HEK293T (cell line): Measurements from ENCODE around the gene SUGCT.

Source experiments
- CTCF ChIA-PET: fragments of 350-600 bp; formaldehyde crosslinking; extraction: SDS; loops from one replicate; lab custom pipeline; 2021; ENCODE audit warnings: antibody characterized with exemption, inconsistent platforms; lab: Yijun Ruan, JAX
- POLR2A ChIA-PET: fragments of 350-600 bp; formaldehyde crosslinking; extraction: SDS; loops from one replicate; lab custom pipeline; 2020; ENCODE audit warnings: antibody characterized with exemption, inconsistent platforms; lab: Yijun Ruan, JAX
- DNase-seq: peaks from one replicate; pipeline ENCODE4 v3.0.0; 2012; ENCODE audit warnings: mixed read lengths; ENCODE audit errors: extremely low spot score
- ARNT ChIP-seq: fragments of 450-650 bp; IDR thresholded peaks from 2 replicates; pipeline ENCODE4 v1.6.1; 2017; ENCODE audit warnings: mild to moderate bottlenecking
- BHLHE40 ChIP-seq: fragments of 450-650 bp; IDR thresholded peaks from 2 replicates; pipeline ENCODE4 v1.6.1; 2016; ENCODE audit warnings: mild to moderate bottlenecking, moderate library complexity, borderline replicate concordance
- CTBP1 ChIP-seq: fragments of 450-650 bp; IDR thresholded peaks from 2 replicates; pipeline ENCODE4 v1.6.1; 2016; ENCODE audit warnings: borderline replicate concordance
- ELF4 ChIP-seq: fragments of 450-650 bp; IDR thresholded peaks from 2 replicates; pipeline ENCODE4 v1.6.1; 2017; ENCODE audit warnings: antibody characterized with exemption
- FOXA1 ChIP-seq: fragments of 450-650 bp; IDR thresholded peaks from 2 replicates; pipeline ENCODE4 v1.6.1; 2016; ENCODE audit warnings: mild to moderate bottlenecking
- FOXK2 ChIP-seq: fragments of 450-650 bp; IDR thresholded peaks from 2 replicates; pipeline ENCODE4 v1.6.1; 2016; ENCODE audit warnings: mild to moderate bottlenecking
- FOXM1 ChIP-seq: fragments of 450-650 bp; IDR thresholded peaks from 2 replicates; pipeline ENCODE4 v1.6.1; 2017; ENCODE audit warnings: mild to moderate bottlenecking, borderline replicate concordance
- HDGF ChIP-seq: fragments of 450-650 bp; IDR thresholded peaks from 2 replicates; pipeline ENCODE4 v1.6.1; 2017; ENCODE audit warnings: antibody characterized with exemption, borderline replicate concordance
- L3MBTL2 ChIP-seq: fragments of 450-650 bp; conservative IDR thresholded peaks from 2 replicates; pipeline ENCODE4 v1.6.1; 2016; ENCODE audit warnings: mild to moderate bottlenecking
- LEF1 ChIP-seq: fragments of 450-650 bp; IDR thresholded peaks from 2 replicates; pipeline ENCODE4 v1.6.1; 2017; ENCODE audit warnings: mild to moderate bottlenecking, borderline replicate concordance
- NFRKB ChIP-seq: fragments of 450-650 bp; IDR thresholded peaks from 2 replicates; pipeline ENCODE4 v1.6.1; 2016; ENCODE audit warnings: mild to moderate bottlenecking, moderate library complexity
- PKNOX1 ChIP-seq: fragments of 450-650 bp; IDR thresholded peaks from 2 replicates; pipeline ENCODE4 v1.6.1; 2016
- SP1 ChIP-seq: fragments of 450-650 bp; IDR thresholded peaks from 2 replicates; pipeline ENCODE4 v1.6.1; 2017
- SUZ12 ChIP-seq: fragments of 450-650 bp; IDR thresholded peaks from 2 replicates; pipeline ENCODE4 v1.6.1; 2016; ENCODE audit warnings: mild to moderate bottlenecking
- TARDBP ChIP-seq: fragments of 450-650 bp; IDR thresholded peaks from 2 replicates; pipeline ENCODE4 v1.6.1; 2016
- ZNF384 ChIP-seq: fragments of 450-650 bp; IDR thresholded peaks from 2 replicates; pipeline ENCODE4 v1.6.1; 2016

Gene SUGCT

DNA sequence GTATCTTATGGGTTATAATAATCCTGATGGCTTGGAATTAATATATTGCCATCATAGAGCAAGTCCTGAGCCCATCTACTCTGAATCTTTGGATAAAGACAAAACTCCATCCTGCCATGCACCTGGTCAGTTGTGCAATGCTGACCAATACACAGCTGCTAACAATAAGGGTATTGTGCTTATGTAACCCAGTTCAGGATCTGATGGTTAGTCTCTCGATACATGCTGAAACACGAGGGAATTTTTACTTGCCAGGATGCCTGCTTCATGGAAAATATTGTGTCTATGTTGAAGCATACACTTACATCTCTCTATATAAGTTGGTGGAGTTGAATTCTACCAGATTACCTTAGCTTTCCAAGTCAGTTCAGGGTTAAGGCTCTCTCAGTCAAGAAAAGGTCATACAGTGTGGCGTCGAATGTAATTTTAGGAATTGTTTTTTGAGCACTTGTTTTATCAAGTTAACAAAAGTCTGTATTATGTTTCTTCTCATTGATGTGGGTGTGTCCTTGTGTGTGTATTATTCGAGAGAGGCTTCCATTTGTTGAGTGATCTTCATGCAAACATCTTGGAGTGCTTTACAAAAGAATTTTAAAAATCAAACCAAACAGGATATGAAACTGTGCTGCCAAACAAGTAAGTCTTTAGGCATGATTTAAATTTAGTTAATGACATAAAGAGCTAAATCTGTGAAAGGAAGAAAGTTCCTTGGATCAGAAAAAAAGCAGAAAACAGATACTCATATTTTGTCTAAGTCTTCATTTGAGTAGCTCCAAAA, 449.1 kb downstream of the SUGCT start:
- TF ChIP-seq SP1 (no peak), L3MBTL2 (no peak), ELF4 (no peak)
- POLR2A ChIA-PET, result no interaction called here
- no peak for DNase-seq
- CTCF ChIA-PET, result no interaction called here

DNA sequence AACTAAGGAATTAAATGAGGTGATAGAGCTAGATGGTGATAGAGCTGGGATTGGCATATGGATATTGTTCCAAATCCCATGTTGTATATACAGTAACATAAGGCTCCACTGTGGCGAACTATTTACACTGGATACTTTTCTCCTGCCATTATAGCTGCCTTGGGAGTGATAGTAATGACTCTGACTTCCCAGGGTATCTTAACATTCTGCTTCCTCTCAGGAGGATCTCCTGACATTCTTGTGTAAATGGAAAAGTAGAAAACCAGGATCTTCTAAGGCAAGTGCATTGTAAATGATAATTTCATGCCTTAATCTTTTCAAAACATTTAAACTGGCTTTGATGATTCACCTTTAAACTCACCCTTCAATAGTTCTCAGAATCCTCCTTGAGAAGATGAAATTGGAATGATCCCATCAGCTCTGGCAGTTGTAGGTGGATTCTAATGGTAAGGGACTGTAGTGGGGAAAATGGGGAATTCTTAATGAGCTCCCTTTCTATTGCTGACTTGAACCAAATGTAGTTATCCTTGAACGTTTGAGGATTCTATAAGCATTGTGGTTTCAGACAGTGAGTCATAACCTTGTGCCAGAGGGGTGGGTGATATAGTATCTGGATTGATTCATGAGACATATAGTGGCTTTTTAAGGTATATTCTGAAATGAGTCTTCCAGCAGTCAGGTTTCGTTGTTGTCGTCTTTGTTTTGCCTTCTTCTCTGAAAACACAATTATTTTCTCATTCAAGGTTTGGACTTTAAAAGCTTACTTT, 450.0 kb downstream of the SUGCT start:
- ChIA-PET POLR2A (interaction anchor here (0.6 kb wide), 1 partner anchor 607 kb away, joined by 3 read pairs; no protein-coding TSS in a partner anchor), CTCF (no interaction called here)
- no peak for DNase-seq
- TF ChIP-seq LEF1 (no peak), HDGF (no peak), FOXK2 (no peak), ZNF384 (no peak), FOXA1 (no peak), ELF4 (no peak), NFRKB (no peak), SP1 (no peak), TARDBP (no peak), CTBP1 (no peak), ARNT (no peak), BHLHE40 (no peak), SUZ12 (no peak), L3MBTL2 (no peak), PKNOX1 (no peak), FOXM1 (no peak)

GRCh38 chr7:40586197-40586596, 451.4 kb downstream of the SUGCT start:
- POLR2A ChIA-PET, result no interaction called here
- TF ChIP-seq NFRKB, result no peak
- no peak for TF ChIP-seq CTBP1
- TF ChIP-seq BHLHE40, result no peak
- TF ChIP-seq ELF4, result no peak
- no peak for TF ChIP-seq L3MBTL2
- TF ChIP-seq ZNF384, result no peak
- TF ChIP-seq TARDBP, result no peak
- CTCF ChIA-PET, result no interaction called here
- no peak for DNase-seq

DNA sequence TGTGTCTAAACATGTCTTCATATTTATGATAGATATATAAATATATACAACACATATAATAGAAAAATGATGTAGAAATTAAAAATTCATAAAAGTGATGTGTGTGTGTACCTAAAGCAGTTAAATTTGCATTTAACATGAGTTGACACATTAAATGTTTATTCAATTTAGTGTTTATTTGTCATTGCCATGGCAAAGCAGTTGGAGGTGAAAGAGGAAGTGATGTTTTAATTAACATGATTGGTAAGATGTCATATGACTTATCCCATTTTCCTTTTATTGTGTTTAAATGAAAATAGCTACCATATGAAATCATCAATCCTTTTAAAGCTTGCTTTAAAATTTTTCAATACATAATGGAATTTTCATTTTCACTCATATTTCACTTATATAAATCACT, 452.6 kb downstream of the SUGCT start:
- TF ChIP-seq PKNOX1, result no peak
- no peak for TF ChIP-seq ARNT
- no peak for TF ChIP-seq FOXA1
- TF ChIP-seq HDGF, result no peak
- no peak for TF ChIP-seq BHLHE40
- no peak for TF ChIP-seq FOXK2
- no peak for TF ChIP-seq CTBP1
- TF ChIP-seq FOXM1, result no peak
- no peak for TF ChIP-seq SP1
- TF ChIP-seq NFRKB, result no peak
- TF ChIP-seq SUZ12, result no peak
- no peak for DNase-seq
- POLR2A ChIA-PET, result no interaction called here
- CTCF ChIA-PET, result no interaction called here

DNA sequence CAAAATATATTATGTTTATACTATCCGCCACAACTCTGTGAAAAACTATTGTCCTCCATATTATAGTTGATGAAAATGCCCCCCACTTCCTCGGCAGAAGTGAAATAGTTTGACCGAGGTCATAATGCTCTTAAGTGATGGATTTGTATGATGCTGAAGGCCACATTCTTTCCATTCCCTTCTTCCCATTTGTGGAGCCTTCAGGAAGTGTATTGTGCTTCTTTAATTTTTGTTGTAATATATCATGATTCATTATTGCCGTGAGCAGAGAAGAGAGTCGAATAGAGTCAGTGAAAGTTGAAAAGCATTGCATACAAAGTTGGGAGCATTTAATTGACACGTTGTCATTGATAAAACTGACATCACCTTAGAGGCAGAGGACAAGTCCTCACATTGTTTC, 460.3 kb downstream of the SUGCT start:
- no peak for DNase-seq
- no peak for TF ChIP-seq CTBP1
- TF ChIP-seq FOXM1, result no peak
- TF ChIP-seq SP1, result no peak
- TF ChIP-seq ZNF384, result no peak
- no peak for TF ChIP-seq HDGF
- TF ChIP-seq FOXA1, result no peak
- no peak for TF ChIP-seq PKNOX1
- TF ChIP-seq SUZ12, result no peak
- no peak for TF ChIP-seq FOXK2
- TF ChIP-seq ARNT, result no peak
- no peak for TF ChIP-seq BHLHE40
- TF ChIP-seq ELF4, result no peak
- TF ChIP-seq L3MBTL2, result no peak
- no peak for TF ChIP-seq TARDBP
- no peak for TF ChIP-seq NFRKB
- CTCF ChIA-PET, result no interaction called here
- POLR2A ChIA-PET, result no interaction called here

GRCh38 chr7:40595832-40596231, 461.0 kb downstream of the SUGCT start:
- ChIA-PET POLR2A (no interaction called here), CTCF (no interaction called here)
- TF ChIP-seq HDGF, result no peak
- no peak for TF ChIP-seq LEF1
- TF ChIP-seq FOXK2, result no peak
- no peak for TF ChIP-seq NFRKB
- TF ChIP-seq SP1, result no peak
- TF ChIP-seq TARDBP, result no peak
- TF ChIP-seq PKNOX1, result no peak
- TF ChIP-seq FOXM1, result no peak
- TF ChIP-seq FOXA1, result no peak
- DNase-seq, result no peak
